Coronary artery (tissue), 2 donors: ENCODE results near the gene AKR1C1.
"Not testable (repeated sequence)": the region's sequence is repeated elsewhere in the genome, so short reads cannot be mapped to it uniquely, and the experiment has no call there.

Experiments used
- DNase-seq: peaks from one replicate; pipeline ENCODE4 v3.0.0-alpha.2; 2017; ENCODE audit warnings: low spot score
- H3K27ac ChIP-seq, 2 donors: fragments of 200-600 bp; sonication (generic); one replicate each; pipeline ENCODE4 v1.5.1; 2016 to 2019
- H3K4me3 ChIP-seq: fragments of 200-600 bp; sonication (generic); 2 replicates; pipeline ENCODE4 v1.5.1; 2016; ENCODE audit warnings: mild to moderate bottlenecking, moderate library complexity
- CTCF ChIP-seq: fragments of 200-600 bp; sonication (generic); IDR thresholded peaks from one replicate; pipeline ENCODE4 v1.5.1; 2019; ENCODE audit warnings: antibody characterized with exemption

AKR1C1 gene

GRCh38 chr10:4934391-4934987, 28.7 kb upstream of the AKR1C1 start:
- Histone ChIP-seq H3K27ac (no peak overlapping the region), H3K4me3 (no peak overlapping the region)
- TF ChIP-seq CTCF, result no peak
- DNase-seq, result no peak

GRCh38 chr10:4937346-4937745, 25.9 kb upstream of the AKR1C1 start:
- Histone ChIP-seq H3K4me3 (no peak overlapping the region), H3K27ac (no peak overlapping the region)
- no peak for DNase-seq
- no peak for TF ChIP-seq CTCF

GRCh38 chr10:4939224-4940072, 23.8 kb upstream of the AKR1C1 start:
- no peak for DNase-seq
- no peak for TF ChIP-seq CTCF
- H3K4me3 ChIP-seq, result no peak overlapping the region
- H3K27ac ChIP-seq, result peak overlapping the region in 1 of 2 donors; percentile 20

GRCh38 chr10:4940073-4940428, 23.2 kb upstream of the AKR1C1 start:
- DNase-seq, H3K4me3 ChIP-seq, H3K27ac ChIP-seq: not testable (repeated sequence)

- H3K4me3 ChIP-seq, result not testable (repeated sequence)
- peak overlapping the region; percentile 81 to 89 for H3K27ac ChIP-seq
Observed at GRCh38 chr10:4940909-4941308, 22.3 kb upstream of the AKR1C1 start.

GRCh38 chr10:4941540-4942330, 21.5 kb upstream of the AKR1C1 start:
- TF ChIP-seq CTCF, result no peak
- H3K27ac ChIP-seq, result peak overlapping the region; percentile 81 to 89
- H3K4me3 ChIP-seq, result no peak overlapping the region
- no peak for DNase-seq

More at GRCh38 chr10:4940909-4941308, 22.3 kb upstream of the AKR1C1 start:
- not testable (repeated sequence) for DNase-seq

- H3K4me3 ChIP-seq, DNase-seq: not testable (repeated sequence)
- H3K27ac ChIP-seq, result peak overlapping the region; percentile 73 to 81
Observed at GRCh38 chr10:4942931-4943330, 20.3 kb upstream of the AKR1C1 start.

- not testable (repeated sequence) for DNase-seq
- peak overlapping the region; percentile 73 to 81 for H3K27ac ChIP-seq
Observed at GRCh38 chr10:4943416-4943815, 19.8 kb upstream of the AKR1C1 start.

GRCh38 chr10:4943821-4944220, 19.4 kb upstream of the AKR1C1 start:
- no peak for TF ChIP-seq CTCF
- Histone ChIP-seq H3K4me3 (no peak overlapping the region), H3K27ac (peak overlapping the region; percentile 73 to 81)
- no peak for DNase-seq

More at GRCh38 chr10:4943416-4943815, 19.8 kb upstream of the AKR1C1 start:
- not testable (repeated sequence) for H3K4me3 ChIP-seq
